Left cardiac atrium (tissue), 4 donors: ENCODE measurements around the gene ADPRH. TPM values are rescaled to one million over a fixed set of nuclear protein-coding genes. Genes with fewer than 3 reads are reported as not detected.
"Not testable (repeated sequence)": the region's sequence is repeated elsewhere in the genome, so short reads cannot be mapped to it uniquely, and the experiment has no call there.

Source experiments
- ATAC-seq, 2 donors: fragments of 200-7000 bp; cut with Tn5 transposase; one replicate each; pipeline ENCODE4 v1.9.1; 2020; ENCODE audit warnings: mild to moderate bottlenecking in 2 of 2, moderate library complexity in 2 of 2
- DNase-seq: peaks from one replicate; pipeline ENCODE4 v3.0.0-alpha.2; 2020
- intact Hi-C, 2 donors: fragments of 100-400 bp; cut with DNase I; formaldehyde crosslinking; loops; one replicate each; pipeline versions ENCODE4 v1.14.1 to v1.15.1; 2022 to 2023
- total RNA-seq, 2 donors: library from RNA; stranded (reverse); fragmentation: NEBNext Ultra II Directional; extraction: Animal tissue kit (Norgen Biotek cat#: 25700); gene quantifications; one replicate each; pipeline ENCODE4 v1.2.1, GENCODE V29; 2021
- donor health status: DM: no; HTN: yes; CAD: no.
- donor health status: DM: no; HTN: yes; CAD: no; lungs with severe emphysema.
- donor health status: DM: yes; HTN: yes; CAD: no.
- donor health status: Dilated cardiomyopathy.

ADPRH gene
- total RNA-seq, 2 donors from 2014 or later = 9.4 to 10.8 TPM

GRCh38 chr3:119590706-119591105, 11.4 kb downstream of the ADPRH start:
- DNase-seq = no peak
- no peak for ATAC-seq
- intact Hi-C loops = no loop called here

GRCh38 chr3:119592861-119593260, 13.6 kb downstream of the ADPRH start:
- DNase-seq (no peak), ATAC-seq (no peak)
- intact Hi-C loops = no loop called here

GRCh38 chr3:119594066-119594465, 14.8 kb downstream of the ADPRH start:
- DNase-seq (no peak), ATAC-seq (no peak)
- intact Hi-C loops = no loop called here

GRCh38 chr3:119594929-119595328, 15.6 kb downstream of the ADPRH start:
- DNase-seq, intact Hi-C loops: not testable (repeated sequence)

GRCh38 chr3:119595639-119596334, 16.5 kb downstream of the ADPRH start:
- no peak for DNase-seq
- intact Hi-C loops = no loop called here
- ATAC-seq = peak; percentile 22 to 38

More at GRCh38 chr3:119594929-119595328, 15.6 kb downstream of the ADPRH start:
- ATAC-seq = not testable (repeated sequence)

GRCh38 chr3:119596398-119596797, 17.1 kb downstream of the ADPRH start:
- DNase-seq = no peak
- intact Hi-C loops = no loop called here
- no peak for ATAC-seq

- intact Hi-C loops = no loop called here
Observed at GRCh38 chr3:119597548-119598288, 18.4 kb downstream of the ADPRH start, which contains the start of gene PLA1A. PLA1A (plus strand) TSS chr3:119597885; CDS start chr3:119597914, 29 bp downstream.

GRCh38 chr3:119598410-119599098, 19.3 kb downstream of the ADPRH start:
- intact Hi-C loops = no loop called here
- DNase-seq (no peak), ATAC-seq (no peak)

More at GRCh38 chr3:119597548-119598288, 18.4 kb downstream of the ADPRH start, which contains the start of gene PLA1A:
- DNase-seq = no peak
- peak in 1 of 2 donors; percentile 13 for ATAC-seq

GRCh38 chr3:119599558-119600174, 20.4 kb downstream of the ADPRH start:
- ATAC-seq = no peak
- DNase-seq = no peak
- intact Hi-C loops = loop anchor here in 1 of 2 donors (5.0 kb wide), 1 partner anchor 38 kb away; no protein-coding TSS in a partner anchor

GRCh38 chr3:119600732-119601131, 21.4 kb downstream of the ADPRH start:
- ATAC-seq = peak; percentile 86 to 88
- DNase-seq = peak; percentile 33
- intact Hi-C loops = loop anchor here in 1 of 2 donors (5.0 kb wide), 1 partner anchor 37 kb away; no protein-coding TSS in a partner anchor

GRCh38 chr3:119601154-119601553, 21.9 kb downstream of the ADPRH start:
- ATAC-seq (peak; percentile 25 to 74), DNase-seq (no peak)
- intact Hi-C loops = loop anchor here in 1 of 2 donors (5.0 kb wide), 1 partner anchor 36 kb away; no protein-coding TSS in a partner anchor

- ATAC-seq = no peak
- intact Hi-C loops = loop anchor here in 1 of 2 donors (5.0 kb wide), 1 partner anchor 35 kb away; no protein-coding TSS in a partner anchor
- DNase-seq = no peak
Observed at GRCh38 chr3:119602676-119603075, 23.4 kb downstream of the ADPRH start.

- no peak for ATAC-seq
- no peak for DNase-seq
- intact Hi-C loops = loop anchor here in 1 of 2 donors (5.0 kb wide), 1 partner anchor 32 kb away; no protein-coding TSS in a partner anchor
Observed at GRCh38 chr3:119604878-119605277, 25.6 kb downstream of the ADPRH start.

- DNase-seq = no peak
- intact Hi-C loops = no loop called here
- ATAC-seq = no peak
Observed at GRCh38 chr3:119608405-119609000, 29.2 kb downstream of the ADPRH start.

- no peak for ATAC-seq
- intact Hi-C loops = no loop called here
- DNase-seq = no peak
Observed at GRCh38 chr3:119609301-119609700, 30.0 kb downstream of the ADPRH start.

- ATAC-seq (no peak), DNase-seq (no peak)
- intact Hi-C loops = no loop called here
Observed at GRCh38 chr3:119611664-119612063, 32.4 kb downstream of the ADPRH start.

GRCh38 chr3:119613201-119613600, 33.9 kb downstream of the ADPRH start:
- DNase-seq (no peak), ATAC-seq (no peak)
- intact Hi-C loops = no loop called here

GRCh38 chr3:119613872-119614271, 34.6 kb downstream of the ADPRH start:
- ATAC-seq = no peak
- no peak for DNase-seq
- intact Hi-C loops = no loop called here

GRCh38 chr3:119616056-119616455, 36.8 kb downstream of the ADPRH start:
- ATAC-seq = no peak
- intact Hi-C loops = no loop called here

More at GRCh38 chr3:119616056-119616455, 36.8 kb downstream of the ADPRH start:
- DNase-seq = no peak
